ENCODE results near the gene TANC1.
A peak's percentile ranks its signal among the peaks of the same experiment; 100 is the strongest.

The TANC1 gene

GRCh38 chr2:159175927-159176326 lies 207.5 kb downstream of the TANC1 start:
- no peak for DNase-seq

- no peak for DNase-seq
Measured at GRCh38 chr2:159176555-159176954, 208.1 kb downstream of the TANC1 start.

- DNase-seq: no peak
Measured at GRCh38 chr2:159177357-159177756, 208.9 kb downstream of the TANC1 start.

- no peak for DNase-seq
Measured at GRCh38 chr2:159177957-159178356, 209.5 kb downstream of the TANC1 start.

- no peak for DNase-seq
Measured at GRCh38 chr2:159179096-159179495, 210.7 kb downstream of the TANC1 start.

- DNase-seq: no peak
Measured at GRCh38 chr2:159179696-159180095, 211.3 kb downstream of the TANC1 start.

GRCh38 chr2:159183346-159183745 lies 214.9 kb downstream of the TANC1 start:
- no peak for DNase-seq

- peak; percentile 34 for DNase-seq
Measured at GRCh38 chr2:159185401-159186130, 217.1 kb downstream of the TANC1 start.

GRCh38 chr2:159186462-159186861 lies 218.0 kb downstream of the TANC1 start:
- no peak for DNase-seq

- no peak for DNase-seq
Measured at GRCh38 chr2:159187106-159187505, 218.7 kb downstream of the TANC1 start.

- DNase-seq: no peak
Measured at GRCh38 chr2:159188449-159188848, 220.0 kb downstream of the TANC1 start.

GRCh38 chr2:159192371-159192918 lies 224.0 kb downstream of the TANC1 start:
- no peak for DNase-seq

GRCh38 chr2:159193791-159194190 lies 225.4 kb downstream of the TANC1 start:
- no peak for DNase-seq

- DNase-seq: no peak
Measured at GRCh38 chr2:159194241-159194640, 225.8 kb downstream of the TANC1 start.

- DNase-seq: no peak
Measured at GRCh38 chr2:159195697-159196096, 227.3 kb downstream of the TANC1 start.

GRCh38 chr2:159196393-159196925 lies 228.0 kb downstream of the TANC1 start:
- DNase-seq: no peak

GRCh38 chr2:159199236-159199635 lies 230.8 kb downstream of the TANC1 start:
- no peak for DNase-seq

- DNase-seq: no peak
Measured at GRCh38 chr2:159199761-159200465, 231.5 kb downstream of the TANC1 start.

- no peak for DNase-seq
Measured at GRCh38 chr2:159200498-159200897, 232.1 kb downstream of the TANC1 start.

- peak; percentile 59 for DNase-seq
Measured at GRCh38 chr2:159201360-159202063, 233.1 kb downstream of the TANC1 start.

GRCh38 chr2:159202568-159203071 lies 234.2 kb downstream of the TANC1 start:
- DNase-seq: no peak

- DNase-seq: no peak
Measured at GRCh38 chr2:159204381-159205144, 236.1 kb downstream of the TANC1 start.

Measured in CD4-positive, alpha-beta T cell treated with Interleukin-21 for 1 hour (primary cell).